MM.1S (cell line): Measurements from ENCODE around the gene TGFBR2.

Source experiments
- DNase-seq: peaks from one replicate; pipeline ENCODE4 v3.0.0-alpha.2; 2015
- H2AFZ ChIP-seq: fragments of 300-600 bp; sonication (generic); 2 replicates; pipeline ENCODE4 v1.6.0; 2016; ENCODE audit warnings: antibody characterized with exemption, low read length
- H3F3A ChIP-seq: fragments of 300-600 bp; sonication (generic); 2 replicates; pipeline ENCODE4 v1.6.1; 2016; ENCODE audit warnings: mild to moderate bottlenecking, antibody characterized with exemption, low read length, moderate library complexity, mixed read lengths; ENCODE audit not compliant: insufficient read depth
- H3K27ac ChIP-seq: fragments of 300-600 bp; sonication (generic); 2 replicates; pipeline ENCODE4 v1.5.1; 2016; ENCODE audit warnings: mild to moderate bottlenecking, low read length
- H3K27me3 ChIP-seq: fragments of 300-600 bp; sonication (generic); replicated peaks from 2 replicates; pipeline ENCODE4 v1.6.0; 2016; ENCODE audit warnings: low read length; ENCODE audit not compliant: insufficient read depth
- H3K36me3 ChIP-seq: fragments of 300-600 bp; sonication (generic); replicated peaks from 2 replicates; pipeline ENCODE4 v1.6.1; 2016; ENCODE audit warnings: mild to moderate bottlenecking, low read length, mixed read lengths; ENCODE audit not compliant: insufficient read depth
- H3K4me1 ChIP-seq: fragments of 300-600 bp; sonication (generic); 2 replicates; pipeline ENCODE4 v1.6.1; 2016; ENCODE audit warnings: low read length, mixed read lengths
- H3K4me2 ChIP-seq: fragments of 300-600 bp; sonication (generic); 2 replicates; pipeline ENCODE4 v1.6.0; 2016; ENCODE audit warnings: low read depth, low read length
- H3K4me3 ChIP-seq: fragments of 300-600 bp; sonication (generic); 2 replicates; pipeline ENCODE4 v1.5.1; 2016; ENCODE audit warnings: low read length, mixed read lengths
- H3K79me2 ChIP-seq: fragments of 300-600 bp; sonication (generic); 2 replicates; pipeline ENCODE4 v1.6.1; 2016; ENCODE audit warnings: mixed run types, low read length, mixed read lengths
- H3K9ac ChIP-seq: fragments of 300-600 bp; sonication (generic); 2 replicates; pipeline ENCODE4 v1.6.1; 2016; ENCODE audit warnings: low read length, mixed read lengths
- H3K9me2 ChIP-seq: fragments of 300-600 bp; sonication (generic); replicated peaks from 2 replicates; pipeline ENCODE4 v1.6.1; 2016; ENCODE audit warnings: mild to moderate bottlenecking, low read length, mixed read lengths; ENCODE audit not compliant: insufficient read depth
- H3K9me3 ChIP-seq: fragments of 300-600 bp; sonication (generic); replicated peaks from 2 replicates; pipeline ENCODE4 v1.6.1; 2016; ENCODE audit warnings: mild to moderate bottlenecking, low read length, mixed read lengths; ENCODE audit not compliant: insufficient read depth
- H4K20me1 ChIP-seq: fragments of 300-600 bp; sonication (generic); 2 replicates; pipeline ENCODE4 v1.6.1; 2016; ENCODE audit warnings: mild to moderate bottlenecking, low read length, moderate library complexity, mixed read lengths; ENCODE audit not compliant: insufficient read depth
- EZH2 ChIP-seq: fragments of 300-600 bp; sonication (generic); optimal IDR thresholded peaks from 2 replicates; pipeline ENCODE3; 2017; ENCODE audit warnings: low read depth, mild to moderate bottlenecking, antibody characterized with exemption, low read length, mixed read lengths
- EZH2phosphoT487 ChIP-seq: fragments of 300-600 bp; sonication (generic); IDR thresholded peaks from 2 replicates; pipeline ENCODE4 v1.6.1; 2018; ENCODE audit warnings: antibody characterized with exemption, low read length
- TF ChIP-seq, protein P1 (sequence below): fragments of 300-600 bp; sonication (generic); IDR thresholded peaks from 2 replicates; pipeline ENCODE4 v1.5.1; 2016; ENCODE audit warnings: antibody characterized with exemption, low read length, mixed read lengths

TGFBR2 gene

DNA sequence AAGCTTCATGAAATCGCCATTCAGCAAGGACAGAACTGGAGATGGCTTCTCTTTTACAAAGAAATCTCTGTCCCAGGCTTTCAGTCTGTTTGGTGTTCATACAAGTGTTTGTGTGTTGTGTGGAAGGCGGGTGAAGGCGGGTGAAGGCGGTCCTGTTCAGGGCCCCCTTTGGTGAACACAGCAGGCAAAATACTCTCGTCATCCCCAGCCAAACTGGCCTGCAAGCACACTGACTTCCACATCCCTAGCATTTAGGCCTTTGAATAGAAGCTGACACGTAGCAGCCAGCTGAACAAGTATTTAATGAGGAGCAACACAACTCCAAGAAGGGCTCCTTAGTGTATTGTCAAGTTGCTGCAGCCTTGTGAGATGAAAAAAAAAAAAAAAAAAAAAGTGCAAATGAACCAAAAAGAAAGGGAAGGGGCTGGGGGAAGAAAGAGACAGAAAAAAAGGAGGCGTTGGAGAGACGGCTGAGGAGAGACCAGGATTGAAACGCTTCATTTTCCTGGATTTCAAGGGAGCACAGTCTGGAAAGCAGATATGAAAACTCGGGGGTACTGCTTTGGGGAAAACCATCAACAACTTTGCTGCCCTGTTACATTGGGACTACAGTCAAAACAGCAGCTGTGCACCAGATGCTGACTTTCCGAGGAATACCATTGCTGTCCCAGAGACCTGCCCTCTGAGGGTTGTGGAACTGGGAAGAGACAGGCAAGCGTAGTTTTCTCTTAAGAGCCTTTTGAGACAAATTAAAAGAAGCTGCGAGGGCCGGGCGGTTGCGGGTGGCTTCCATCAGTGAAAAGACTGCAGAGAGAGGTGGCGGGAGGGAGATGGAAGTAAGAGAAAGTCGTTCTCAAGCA, 74.6 kb downstream of the TGFBR2 start:
- Histone ChIP-seq H4K20me1 (no peaks in the 10 kb centered on the region), H3K27me3 (no peaks in the 10 kb centered on the region), H3K9me2 (no peaks in the 10 kb centered on the region), H3K27ac (no peak overlapping the region), H3K9me3 (no peaks in the 10 kb centered on the region), H3K4me2 (no peak overlapping the region), H3F3A (no peaks in the 10 kb centered on the region), H3K4me1 (no peaks in the 10 kb centered on the region), H3K79me2 (no peaks in the 10 kb centered on the region), H3K36me3 (no peaks in the 10 kb centered on the region), H3K9ac (no peak overlapping the region), H2AFZ (no peak overlapping the region), H3K4me3 (no peak overlapping the region)
- no peak for DNase-seq
- TF ChIP-seq EZH2phosphoT487 (no peak), EZH2 (no peak)
- TF ChIP-seq, protein P1, sequence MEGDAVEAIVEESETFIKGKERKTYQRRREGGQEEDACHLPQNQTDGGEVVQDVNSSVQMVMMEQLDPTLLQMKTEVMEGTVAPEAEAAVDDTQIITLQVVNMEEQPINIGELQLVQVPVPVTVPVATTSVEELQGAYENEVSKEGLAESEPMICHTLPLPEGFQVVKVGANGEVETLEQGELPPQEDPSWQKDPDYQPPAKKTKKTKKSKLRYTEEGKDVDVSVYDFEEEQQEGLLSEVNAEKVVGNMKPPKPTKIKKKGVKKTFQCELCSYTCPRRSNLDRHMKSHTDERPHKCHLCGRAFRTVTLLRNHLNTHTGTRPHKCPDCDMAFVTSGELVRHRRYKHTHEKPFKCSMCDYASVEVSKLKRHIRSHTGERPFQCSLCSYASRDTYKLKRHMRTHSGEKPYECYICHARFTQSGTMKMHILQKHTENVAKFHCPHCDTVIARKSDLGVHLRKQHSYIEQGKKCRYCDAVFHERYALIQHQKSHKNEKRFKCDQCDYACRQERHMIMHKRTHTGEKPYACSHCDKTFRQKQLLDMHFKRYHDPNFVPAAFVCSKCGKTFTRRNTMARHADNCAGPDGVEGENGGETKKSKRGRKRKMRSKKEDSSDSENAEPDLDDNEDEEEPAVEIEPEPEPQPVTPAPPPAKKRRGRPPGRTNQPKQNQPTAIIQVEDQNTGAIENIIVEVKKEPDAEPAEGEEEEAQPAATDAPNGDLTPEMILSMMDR = no peak

DNA sequence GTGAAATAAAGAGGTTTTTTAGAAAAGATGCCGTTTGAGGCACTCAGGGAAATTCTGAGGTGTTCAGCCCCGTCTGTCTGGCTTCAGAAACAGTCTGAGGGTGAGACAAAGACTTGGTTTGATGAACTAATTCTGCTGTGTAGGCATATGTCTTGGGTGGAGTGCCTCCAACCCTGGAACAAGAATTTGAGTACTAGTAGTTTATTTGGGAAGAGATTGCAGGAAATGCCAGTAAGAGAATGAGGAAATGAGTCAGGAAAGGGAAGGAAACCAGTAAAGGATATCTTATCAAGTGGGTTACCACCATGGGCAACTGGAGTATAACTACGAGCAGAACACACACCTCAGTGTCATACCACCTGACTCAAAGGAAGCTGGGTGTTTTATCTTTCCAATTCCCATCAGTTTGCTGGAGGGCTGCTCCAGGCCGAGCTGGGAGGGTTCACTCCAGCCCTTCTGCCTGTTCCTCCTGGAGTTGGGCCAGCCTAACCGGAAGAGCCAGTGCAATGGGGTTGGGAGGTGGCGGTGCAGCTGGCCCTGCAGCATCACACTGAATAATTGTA, 75.3 kb downstream of the TGFBR2 start:
- Histone ChIP-seq H3K27me3 (no peaks in the 10 kb centered on the region), H3K9me2 (no peaks in the 10 kb centered on the region), H3K4me3 (no peak overlapping the region), H3K9ac (no peak overlapping the region), H3F3A (no peaks in the 10 kb centered on the region), H3K4me2 (no peak overlapping the region), H3K4me1 (no peaks in the 10 kb centered on the region), H4K20me1 (no peaks in the 10 kb centered on the region), H2AFZ (no peak overlapping the region), H3K9me3 (no peaks in the 10 kb centered on the region), H3K79me2 (no peaks in the 10 kb centered on the region), H3K36me3 (no peaks in the 10 kb centered on the region), H3K27ac (no peak overlapping the region)
- DNase-seq = no peak
- TF ChIP-seq, protein P1 = no peak
- no peak for TF ChIP-seq EZH2
- TF ChIP-seq EZH2phosphoT487 = no peak

DNA sequence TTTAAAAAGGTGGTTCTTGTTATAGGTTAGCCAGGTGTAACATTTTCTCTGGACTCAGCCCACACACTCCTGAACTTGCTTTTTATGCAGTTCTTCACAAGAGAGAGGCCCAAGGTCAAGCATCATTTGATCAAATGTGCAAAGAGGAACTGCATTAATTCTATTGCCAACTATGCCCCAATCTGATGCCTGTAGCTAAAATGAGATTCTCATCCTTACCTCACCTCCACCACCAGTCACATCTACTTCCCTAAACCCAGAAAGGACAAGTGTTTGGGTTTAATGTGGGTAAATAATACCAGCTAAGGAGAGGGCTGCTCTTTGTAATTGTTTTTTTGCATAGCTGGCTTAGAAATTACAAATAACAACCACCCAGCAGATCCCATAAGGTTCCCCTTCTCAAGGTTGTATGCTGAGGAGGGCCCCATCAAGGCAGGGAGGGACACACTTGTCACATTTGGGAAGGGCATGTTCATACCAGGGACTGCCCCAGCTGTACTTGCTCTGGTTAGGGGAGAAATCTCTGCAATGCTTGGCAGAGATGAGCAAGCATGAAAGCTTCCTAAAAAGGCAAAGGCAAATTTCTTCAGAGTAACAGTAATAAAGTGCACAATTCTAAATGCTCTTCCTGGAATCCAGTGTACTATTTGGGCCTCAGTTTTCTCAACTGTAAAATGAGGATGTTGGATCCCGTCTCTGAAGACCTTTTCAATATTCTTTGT, 76.2 kb downstream of the TGFBR2 start:
- Histone ChIP-seq H3K36me3 (no peaks in the 10 kb centered on the region), H3K79me2 (no peaks in the 10 kb centered on the region), H3K27ac (no peak overlapping the region), H3K9me2 (no peaks in the 10 kb centered on the region), H3K9me3 (no peaks in the 10 kb centered on the region), H3K4me3 (no peak overlapping the region), H3F3A (no peaks in the 10 kb centered on the region), H3K4me2 (no peak overlapping the region), H2AFZ (no peak overlapping the region), H4K20me1 (no peaks in the 10 kb centered on the region), H3K27me3 (no peaks in the 10 kb centered on the region), H3K9ac (no peak overlapping the region), H3K4me1 (no peaks in the 10 kb centered on the region)
- TF ChIP-seq, protein P1 = no peak
- no peak for DNase-seq
